Epithelial cell of proximal tubule (primary cell): Measurements from ENCODE around the gene SLC35G3. TPM values are rescaled to one million over a fixed set of nuclear protein-coding genes. Genes with fewer than 3 reads are reported as not detected.
"Not testable (repeated sequence)": the region's sequence is repeated elsewhere in the genome, so short reads cannot be mapped to it uniquely, and the experiment has no call there.

ENCODE experiments used
- DNase-seq: peaks from one replicate; pipeline ENCODE4 v3.0.0-alpha.2; 2011; ENCODE audit warnings: low read depth
- H3K4me3 ChIP-seq: 2 replicates; pipeline ENCODE4 v1.5.1; 2011; ENCODE audit warnings: low read depth, mild to moderate bottlenecking, low read length
- total RNA-seq: library from RNA; depleted of rRNA; stranded (reverse); fragments of >200 nt; gene quantifications from 2 replicates; pipeline ENCODE4 v1.2.3, GENCODE V29; 2015
- TF ChIP-seq, protein P1 (sequence below): conservative IDR thresholded peaks from 2 replicates; pipeline ENCODE4 v1.5.1; 2012; ENCODE audit warnings: low read depth, mild to moderate bottlenecking, low read length

SLC35G3 gene
- total RNA-seq, 1 donor from 2014 or later = not detected

DNA sequence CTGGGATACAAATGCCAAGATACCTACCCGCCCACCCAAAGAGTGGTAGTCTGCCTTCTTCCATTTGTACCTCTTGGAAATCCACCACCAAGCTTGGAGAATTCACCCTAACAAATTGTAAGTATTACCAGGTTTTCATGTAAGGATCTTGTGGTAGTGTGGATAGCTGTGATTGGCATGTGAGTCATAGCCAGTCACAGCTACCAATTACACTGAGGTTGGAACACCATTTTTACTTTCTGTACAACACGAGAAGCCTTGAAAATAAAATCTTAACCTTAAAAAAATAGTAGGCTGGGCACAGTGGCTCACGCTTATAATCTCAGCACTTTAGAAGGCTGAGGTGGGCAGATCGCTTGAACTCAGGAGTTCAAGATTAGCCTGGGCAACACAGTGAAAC is 18.5 kb upstream of the SLC35G3 start:
- TF ChIP-seq, protein P1, sequence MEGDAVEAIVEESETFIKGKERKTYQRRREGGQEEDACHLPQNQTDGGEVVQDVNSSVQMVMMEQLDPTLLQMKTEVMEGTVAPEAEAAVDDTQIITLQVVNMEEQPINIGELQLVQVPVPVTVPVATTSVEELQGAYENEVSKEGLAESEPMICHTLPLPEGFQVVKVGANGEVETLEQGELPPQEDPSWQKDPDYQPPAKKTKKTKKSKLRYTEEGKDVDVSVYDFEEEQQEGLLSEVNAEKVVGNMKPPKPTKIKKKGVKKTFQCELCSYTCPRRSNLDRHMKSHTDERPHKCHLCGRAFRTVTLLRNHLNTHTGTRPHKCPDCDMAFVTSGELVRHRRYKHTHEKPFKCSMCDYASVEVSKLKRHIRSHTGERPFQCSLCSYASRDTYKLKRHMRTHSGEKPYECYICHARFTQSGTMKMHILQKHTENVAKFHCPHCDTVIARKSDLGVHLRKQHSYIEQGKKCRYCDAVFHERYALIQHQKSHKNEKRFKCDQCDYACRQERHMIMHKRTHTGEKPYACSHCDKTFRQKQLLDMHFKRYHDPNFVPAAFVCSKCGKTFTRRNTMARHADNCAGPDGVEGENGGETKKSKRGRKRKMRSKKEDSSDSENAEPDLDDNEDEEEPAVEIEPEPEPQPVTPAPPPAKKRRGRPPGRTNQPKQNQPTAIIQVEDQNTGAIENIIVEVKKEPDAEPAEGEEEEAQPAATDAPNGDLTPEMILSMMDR = no peak
- DNase-seq = no peak
- no peak overlapping the region for H3K4me3 ChIP-seq

DNA sequence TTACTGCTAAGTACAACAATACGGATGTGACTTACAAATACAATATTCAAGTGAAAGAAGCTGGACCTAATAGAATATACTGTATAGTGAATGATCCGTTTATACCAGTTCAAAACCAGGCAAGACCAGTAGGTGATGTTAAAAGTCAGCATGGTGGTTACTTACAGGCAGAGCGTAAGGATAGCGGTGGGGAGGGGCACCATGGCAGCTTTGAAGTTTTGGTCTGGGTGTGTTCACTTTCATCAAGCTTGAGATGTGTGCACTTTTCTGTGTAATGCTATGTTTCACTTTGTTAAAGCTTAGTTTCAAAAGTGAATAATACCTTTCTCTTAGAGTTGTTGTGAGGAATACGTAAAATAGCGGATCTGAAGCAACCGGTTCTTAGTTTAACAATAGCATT is 16.5 kb upstream of the SLC35G3 start:
- TF ChIP-seq, protein P1 = no peak
- H3K4me3 ChIP-seq = no peak overlapping the region
- DNase-seq = no peak

DNA sequence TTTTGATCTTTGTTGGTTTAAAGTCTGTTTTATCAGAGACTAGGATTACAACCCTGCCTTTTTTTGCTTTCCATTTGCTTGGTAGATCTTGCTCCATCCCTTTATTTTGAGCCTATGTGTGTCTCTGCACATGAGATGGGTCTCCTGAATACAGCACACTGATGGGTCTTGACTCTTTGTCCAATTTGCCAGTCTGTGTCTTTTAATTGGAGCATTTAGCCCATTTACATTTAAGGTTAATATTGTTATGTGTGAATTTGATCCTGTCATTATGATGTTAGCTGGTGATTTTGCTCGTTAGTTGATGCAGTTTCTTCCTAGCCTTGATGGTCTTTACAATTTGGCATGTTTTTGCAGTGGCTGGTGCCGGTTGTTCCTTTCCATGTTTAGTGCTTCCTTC is 8.4 kb upstream of the SLC35G3 start:
- not testable (repeated sequence) for DNase-seq, H3K4me3 ChIP-seq

DNA sequence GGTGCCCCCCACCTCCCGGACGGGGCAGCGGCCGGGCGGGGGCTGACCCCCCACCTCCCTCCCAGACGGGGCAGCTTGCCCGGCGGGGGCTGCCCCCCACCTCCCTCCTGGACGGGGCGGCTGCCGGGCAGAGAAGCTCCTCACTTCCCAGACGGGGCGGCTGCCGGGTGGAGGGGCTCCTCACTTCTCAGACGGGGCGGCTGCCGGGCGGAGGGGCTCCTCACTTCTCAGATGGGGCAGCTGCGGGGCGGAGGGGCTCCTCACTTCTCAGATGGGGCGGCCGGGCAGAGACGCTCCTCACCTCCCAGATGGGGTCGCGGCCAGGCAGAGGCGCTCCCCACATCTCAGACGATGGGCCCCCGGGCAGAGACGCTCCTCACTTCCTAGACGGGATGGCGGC is 869 bp upstream of the SLC35G3 start:
- not testable (repeated sequence) for H3K4me3 ChIP-seq, DNase-seq

DNA sequence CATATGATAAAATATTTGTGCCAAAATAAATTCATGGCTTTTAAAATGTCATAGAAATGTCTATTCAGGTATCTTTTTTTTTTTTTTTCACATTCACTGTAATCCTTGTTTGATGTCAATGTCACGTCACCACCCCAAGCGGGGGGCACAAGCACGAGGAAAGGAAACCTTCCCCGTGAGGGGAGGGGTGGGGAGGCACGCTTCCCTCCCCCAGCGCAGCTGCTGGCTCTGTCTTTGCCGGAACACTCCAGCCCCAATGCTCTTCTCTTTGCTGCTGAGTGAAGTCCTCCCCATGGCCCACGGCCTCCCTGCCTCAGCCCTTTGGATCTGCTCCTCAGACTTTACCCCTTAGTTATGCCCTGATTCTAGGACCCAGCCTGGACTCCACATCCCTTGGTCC is 1.5 kb downstream of the SLC35G3 start:
- TF ChIP-seq, protein P1 = no peak
- no peak overlapping the region for H3K4me3 ChIP-seq
- DNase-seq = no peak

DNA sequence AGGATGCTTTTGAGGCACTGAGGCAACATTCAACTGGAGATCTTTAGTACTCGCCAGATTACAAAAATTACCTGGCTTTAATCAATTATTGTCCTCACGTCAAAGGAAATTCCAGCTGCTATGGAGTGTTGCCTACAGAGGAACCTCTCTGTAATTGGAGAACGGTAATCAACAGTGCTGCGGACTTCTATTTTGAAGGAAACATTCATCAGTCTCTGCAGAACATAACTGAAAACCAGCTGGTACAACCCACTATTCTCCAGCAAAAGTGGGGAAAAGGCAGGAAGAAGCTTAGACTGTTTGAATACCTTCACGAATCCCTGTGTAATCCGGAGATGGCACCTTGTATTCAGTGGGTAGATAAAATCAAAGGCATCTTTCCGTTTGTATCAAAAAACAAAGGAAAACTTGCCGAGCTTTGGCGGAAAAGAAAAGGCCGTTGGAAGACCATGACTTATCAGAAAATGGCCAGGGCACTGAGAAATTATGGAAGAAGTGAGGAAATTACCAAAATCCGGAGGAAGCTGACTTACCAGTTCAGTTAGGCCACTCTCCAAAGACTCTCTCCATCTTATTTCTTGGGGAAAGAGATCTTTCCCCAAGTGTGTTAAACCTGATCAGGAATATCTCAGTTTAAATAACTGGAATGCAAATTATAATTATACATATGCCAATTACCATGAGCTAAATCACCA is 3.0 kb downstream of the SLC35G3 start:
- DNase-seq = no peak
- no peak overlapping the region for H3K4me3 ChIP-seq
- TF ChIP-seq, protein P1 = no peak

DNA sequence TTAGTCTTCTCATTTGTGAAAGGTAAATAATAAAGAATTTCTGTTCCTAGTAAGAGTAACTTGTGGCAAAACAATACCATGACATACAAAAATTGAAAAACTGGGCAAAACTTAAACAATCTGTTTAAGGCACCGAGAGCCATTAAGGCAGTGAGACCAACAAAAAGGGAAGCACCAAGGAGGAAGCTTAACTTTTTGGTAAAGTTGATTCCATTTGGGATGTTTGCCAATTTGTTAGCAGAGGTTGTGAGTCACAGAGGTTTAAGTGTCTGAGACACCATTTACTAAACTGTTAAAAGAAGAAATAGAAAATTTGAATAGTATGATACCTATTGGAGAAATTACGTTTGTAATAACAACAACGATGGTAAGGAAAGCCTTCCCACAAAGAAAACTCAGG is 4.9 kb downstream of the SLC35G3 start:
- no peak for DNase-seq
- TF ChIP-seq, protein P1 = no peak
- no peak overlapping the region for H3K4me3 ChIP-seq

DNA sequence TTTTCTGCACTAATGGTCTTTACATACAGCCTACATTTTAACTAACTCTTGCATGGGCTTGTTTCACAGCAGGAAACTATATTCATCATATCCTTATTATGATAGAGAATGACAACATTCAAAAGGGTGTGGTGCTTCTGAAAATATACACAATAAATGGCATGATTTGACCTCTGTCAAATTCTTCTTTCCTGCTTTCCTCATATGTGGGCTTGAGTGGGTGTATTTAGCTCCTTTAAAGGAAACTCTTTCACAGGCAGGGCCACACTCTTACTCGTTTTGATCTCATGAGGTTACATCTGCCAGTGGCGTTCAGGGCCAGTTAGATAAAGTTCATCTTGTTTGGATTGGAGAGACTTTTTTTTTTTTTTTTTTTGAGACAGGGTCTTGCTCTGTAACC is 6.1 kb downstream of the SLC35G3 start:
- no peak overlapping the region for H3K4me3 ChIP-seq
- DNase-seq = no peak
- TF ChIP-seq, protein P1 = no peak
